GM23338 (cell line): ENCODE measurements around the gene CALHM2. TPM values are rescaled to one million over a fixed set of nuclear protein-coding genes. Genes with fewer than 3 reads are reported as not detected.

Experiments used
- ATAC-seq: fragments of 200-7000 bp; cut with Tn5 transposase; 3 replicates; pipeline ENCODE4 v1.9.1; 2020
- DNase-seq: peaks from one replicate; pipeline ENCODE4 v3.0.0-alpha.2; 2015; ENCODE audit warnings: low spot score
- H2AFZ ChIP-seq: fragments of 200-600 bp; sonication (generic); 2 replicates; pipeline ENCODE4 v1.8.0; 2016; ENCODE audit warnings: antibody characterized with exemption, mild to moderate bottlenecking, moderate library complexity
- H3F3A ChIP-seq: fragments of 200-600 bp; sonication (generic); replicated peaks from 2 replicates; pipeline ENCODE4 v1.8.0; 2017; ENCODE audit warnings: antibody characterized with exemption, mixed run types, low read depth
- H3K27ac ChIP-seq: fragments of 200-600 bp; sonication (generic); 2 replicates; pipeline ENCODE4 v1.6.1; 2016; ENCODE audit warnings: low read depth
- H3K27me3 ChIP-seq: fragments of 200-600 bp; sonication (generic); 2 replicates; pipeline ENCODE4 v1.8.0; 2016; ENCODE audit warnings: mild to moderate bottlenecking, mixed run types, moderate library complexity; ENCODE audit not compliant: insufficient read depth
- H3K36me3 ChIP-seq: fragments of 200-600 bp; sonication (generic); 2 replicates; pipeline ENCODE4 v1.8.0; 2016; ENCODE audit warnings: mild to moderate bottlenecking; ENCODE audit not compliant: insufficient read depth
- H3K4me1 ChIP-seq: fragments of 200-600 bp; sonication (generic); 2 replicates; pipeline ENCODE4 v1.8.0; 2016; ENCODE audit warnings: mild to moderate bottlenecking, moderate library complexity; ENCODE audit not compliant: insufficient read depth
- H3K4me2 ChIP-seq: fragments of 200-600 bp; sonication (generic); 2 replicates; pipeline ENCODE4 v1.7.1; 2017; ENCODE audit warnings: mixed run types
- H3K4me3 ChIP-seq: fragments of 200-600 bp; sonication (generic); 2 replicates; pipeline ENCODE4 v1.6.1; 2016; ENCODE audit warnings: mixed run types
- H3K79me2 ChIP-seq: fragments of 200-600 bp; sonication (generic); replicated peaks from 2 replicates; pipeline ENCODE4 v1.8.0; 2017; ENCODE audit warnings: mild to moderate bottlenecking; ENCODE audit not compliant: insufficient read depth
- H3K9me2 ChIP-seq: fragments of 200-600 bp; sonication (generic); 2 replicates; pipeline ENCODE4 v1.8.0; 2017; ENCODE audit not compliant: insufficient read depth
- H4K20me1 ChIP-seq: fragments of 200-600 bp; sonication (generic); replicated peaks from 2 replicates; pipeline ENCODE4 v1.8.0; 2017; ENCODE audit warnings: mild to moderate bottlenecking; ENCODE audit not compliant: insufficient read depth
- H3K27ac Mint-ChIP-seq: 2 replicates; pipeline ENCODE4 v1.8.0; 2020; ENCODE audit warnings: inconsistent platforms, mild to moderate bottlenecking, moderate library complexity, mixed read lengths
- H3K27me3 Mint-ChIP-seq: 3 replicates; pipeline ENCODE4 v1.8.0; 2022; ENCODE audit warnings: low read depth, mild to moderate bottlenecking, moderate library complexity, mixed read lengths, inconsistent platforms; ENCODE audit not compliant: insufficient read depth, poor library complexity
- H3K36me3 Mint-ChIP-seq: 3 replicates; pipeline ENCODE4 v1.8.0; 2021; ENCODE audit warnings: low read depth, mild to moderate bottlenecking, inconsistent platforms, moderate library complexity, mixed read lengths
- H3K4me1 Mint-ChIP-seq: 3 replicates; pipeline ENCODE4 v1.8.0; 2020; ENCODE audit warnings: mild to moderate bottlenecking, inconsistent platforms, mixed read lengths
- H3K4me3 Mint-ChIP-seq: 3 replicates; pipeline ENCODE4 v1.8.0; 2021; ENCODE audit warnings: moderate library complexity, mild to moderate bottlenecking, inconsistent platforms, mixed read lengths
- H3K9me3 Mint-ChIP-seq: 3 replicates; pipeline ENCODE4 v1.8.0; 2020; ENCODE audit warnings: moderate library complexity, mild to moderate bottlenecking, inconsistent platforms, mixed read lengths
- CREB1 ChIP-seq: fragments of 250-450 bp; sonication (Bioruptor Pico); IDR thresholded peaks from 2 replicates; pipeline ENCODE4 v1.5.0; 2020; ENCODE audit warnings: low read depth, mild to moderate bottlenecking, moderate library complexity
- EZH2 ChIP-seq: fragments of 200-600 bp; sonication (generic); IDR thresholded peaks from one replicate; pipeline ENCODE4 v1.8.0; 2017; ENCODE audit warnings: antibody characterized with exemption, mild to moderate bottlenecking, low read depth; ENCODE audit not compliant: unreplicated experiment
- EZH2phosphoT487 ChIP-seq: fragments of 200-600 bp; sonication (generic); IDR thresholded peaks from one replicate; pipeline ENCODE4 v1.8.1; 2018; ENCODE audit warnings: antibody characterized with exemption; ENCODE audit not compliant: unreplicated experiment
- POLR2AphosphoS5 ChIP-seq: IDR thresholded peaks from 2 replicates; pipeline ENCODE4 v1.6.1; 2016; ENCODE audit warnings: antibody characterized with exemption, low read depth
- REST ChIP-seq: IDR thresholded peaks from one replicate; pipeline ENCODE4 v1.6.1; 2018; ENCODE audit warnings: antibody characterized with exemption; ENCODE audit not compliant: unreplicated experiment
- ZNF331 ChIP-seq: fragments of 250-450 bp; sonication (Bioruptor Pico); IDR thresholded peaks from 2 replicates; pipeline ENCODE4 v1.5.0; 2020; ENCODE audit warnings: low read depth, mild to moderate bottlenecking, moderate library complexity
- polyA plus RNA-seq: library from polyadenylated mRNA; unstranded; fragments of >200 nt; fragmentation: Nextera tagmentation; extraction: Ambion mirVana; gene quantifications from 2 replicates; pipeline ENCODE4 v1.2.1, GENCODE V29; 2016
- total RNA-seq: library from RNA; depleted of rRNA; stranded (reverse); fragments of >200 nt; shearing (Covaris generic); gene quantifications from 2 replicates; pipeline ENCODE4 v1.2.3, GENCODE V29; 2014
- TF ChIP-seq, protein P1 (sequence below): IDR thresholded peaks from 2 replicates; pipeline ENCODE4 v1.6.1; 2016; ENCODE audit warnings: antibody characterized with exemption

The CALHM2 gene
- total and polyA plus RNA-seq, 2 experiments from 2014 or later, result 2.1 to 2.2 TPM

DNA sequence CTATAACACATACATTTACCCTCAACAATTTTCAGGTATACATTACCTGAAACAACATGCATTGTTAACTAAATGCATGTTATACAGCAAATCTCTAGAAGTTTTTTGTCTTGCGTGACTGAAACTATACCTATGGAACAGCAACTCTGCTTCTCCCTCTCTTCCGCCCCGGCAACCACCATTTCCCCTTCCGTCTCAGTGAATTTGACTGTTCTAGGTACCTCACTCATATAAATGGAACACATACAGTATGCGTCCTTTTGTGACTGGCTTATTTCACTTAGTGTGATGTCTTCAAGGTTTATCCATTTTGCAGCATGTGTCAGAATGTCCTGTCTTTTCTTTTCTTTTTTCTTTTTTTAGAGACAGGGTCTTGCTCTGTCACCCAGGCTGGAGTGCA is 22.5 kb downstream of the CALHM2 start:
- Histone ChIP-seq H4K20me1 (peaks cover 33% of the 10 kb centered on the region), H3K27ac (no peak overlapping the region), H3K4me1 (no peaks in the 10 kb centered on the region), H2AFZ (no peak overlapping the region), H3K9me2 (no peaks in the 10 kb centered on the region), H3K27me3 (no peaks in the 10 kb centered on the region), H3K4me2 (no peak overlapping the region), H3K36me3 (peaks cover 75% of the 10 kb centered on the region), H3K4me3 (no peak overlapping the region), H3K79me2 (no peaks in the 10 kb centered on the region), H3F3A (no peaks in the 10 kb centered on the region; the same call in 1 of the 2 replicates)
- TF ChIP-seq POLR2AphosphoS5, result no peak
- Mint-ChIP-seq H3K36me3 (peaks cover 91% of the 10 kb centered on the region), H3K27me3 (peaks cover 3% of the 10 kb centered on the region), H3K4me3 (no peak overlapping the region), H3K4me1 (no peaks in the 10 kb centered on the region), H3K27ac (no peak overlapping the region), H3K9me3 (no peaks in the 10 kb centered on the region)
- no peak for DNase-seq
- no peak for ATAC-seq

GRCh38 chr10:103428989-103429643 is 23.1 kb downstream of the CALHM2 start:
- Histone ChIP-seq H2AFZ (no peak overlapping the region), H3K27ac (no peak overlapping the region), H3K4me3 (no peak overlapping the region), H3K79me2 (no peaks in the 10 kb centered on the region), H4K20me1 (peaks cover 33% of the 10 kb centered on the region), H3K9me2 (no peaks in the 10 kb centered on the region), H3K27me3 (no peaks in the 10 kb centered on the region), H3K4me1 (no peaks in the 10 kb centered on the region), H3K4me2 (no peak overlapping the region), H3F3A (no peaks in the 10 kb centered on the region; the same call in 1 of the 2 replicates), H3K36me3 (peaks cover 77% of the 10 kb centered on the region)
- no peak overlapping the region for H3K27ac Mint-ChIP-seq
- H3K36me3 Mint-ChIP-seq, result peaks cover 94% of the 10 kb centered on the region
- peaks cover 7% of the 10 kb centered on the region for H3K27me3 Mint-ChIP-seq
- ATAC-seq (no peak), DNase-seq (no peak)
- no peaks in the 10 kb centered on the region for H3K9me3 Mint-ChIP-seq
- TF ChIP-seq REST, result no peak
- TF ChIP-seq EZH2phosphoT487, result no peak
- no peak for TF ChIP-seq EZH2
- no peak for TF ChIP-seq ZNF331
- no peak for TF ChIP-seq CREB1 (CRISPR knock-in tag)
- TF ChIP-seq, protein P1, sequence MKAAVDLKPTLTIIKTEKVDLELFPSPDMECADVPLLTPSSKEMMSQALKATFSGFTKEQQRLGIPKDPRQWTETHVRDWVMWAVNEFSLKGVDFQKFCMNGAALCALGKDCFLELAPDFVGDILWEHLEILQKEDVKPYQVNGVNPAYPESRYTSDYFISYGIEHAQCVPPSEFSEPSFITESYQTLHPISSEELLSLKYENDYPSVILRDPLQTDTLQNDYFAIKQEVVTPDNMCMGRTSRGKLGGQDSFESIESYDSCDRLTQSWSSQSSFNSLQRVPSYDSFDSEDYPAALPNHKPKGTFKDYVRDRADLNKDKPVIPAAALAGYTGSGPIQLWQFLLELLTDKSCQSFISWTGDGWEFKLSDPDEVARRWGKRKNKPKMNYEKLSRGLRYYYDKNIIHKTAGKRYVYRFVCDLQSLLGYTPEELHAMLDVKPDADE, result no peak
- no peak overlapping the region for H3K4me3 Mint-ChIP-seq
- no peaks in the 10 kb centered on the region for H3K4me1 Mint-ChIP-seq
